H1 (cell line): ENCODE measurements around the gene DESI1. TPM values are rescaled to one million over a fixed set of nuclear protein-coding genes. Genes with fewer than 3 reads are reported as not detected.

ENCODE experiments used
- CTCF ChIA-PET: fragments of 300-600 bp; sonication (Branson Sonifier 250); formaldehyde crosslinking; loops from one replicate; lab custom pipeline; 2021; ENCODE audit not compliant: partially characterized antibody; lab: Charles Lee
- POLR2A ChIA-PET: fragments of 300-600 bp; sonication (Branson Sonifier 250); formaldehyde crosslinking; loops from one replicate; lab custom pipeline; 2021; ENCODE audit warnings: inconsistent platforms; ENCODE audit not compliant: partially characterized antibody; lab: Charles Lee
- DNase-seq, 2 experiments: peaks; one replicate each; pipeline versions ENCODE4 v3.0.0 to v3.0.0-alpha.2; 2010 to 2022; ENCODE audit warnings: low spot score in 2 of 2, low read depth in 1 of 2, mixed read lengths in 1 of 2
- FAIRE-seq: peaks from 2 replicates; lab custom pipeline; 2011; peaks lifted over from hg19 to GRCh38; lab: Jason Lieb, UNC
- H2AFZ ChIP-seq: 2 replicates; pipeline ENCODE4 v1.8.1; 2012; ENCODE audit warnings: low read length, inconsistent platforms
- H2AK5ac ChIP-seq: 2 replicates; pipeline ENCODE4 v1.6.1; 2013; ENCODE audit warnings: low read depth, low read length
- H2BK120ac ChIP-seq: replicated peaks from 2 replicates; pipeline ENCODE3; 2013; ENCODE audit warnings: low read depth, low read length, inconsistent platforms
- H2BK12ac ChIP-seq: 2 replicates; pipeline ENCODE4 v1.6.1; 2013; ENCODE audit warnings: low read depth, low read length
- H2BK15ac ChIP-seq: 2 replicates; pipeline ENCODE4 v1.6.1; 2013; ENCODE audit warnings: low read length
- H2BK20ac ChIP-seq: 2 replicates; pipeline ENCODE4 v1.6.1; 2013; ENCODE audit warnings: low read length
- H2BK5ac ChIP-seq: 2 replicates; pipeline ENCODE4 v1.6.1; 2013; ENCODE audit warnings: low read depth, low read length
- H3K14ac ChIP-seq: 2 replicates; pipeline ENCODE4 v1.6.1; 2013; ENCODE audit warnings: inconsistent platforms; ENCODE audit not compliant: insufficient read length
- H3K18ac ChIP-seq: 2 replicates; pipeline ENCODE4 v1.6.1; 2013; ENCODE audit warnings: low read length; ENCODE audit errors: extremely low read depth
- H3K23ac ChIP-seq: 2 replicates; pipeline ENCODE4 v1.6.1; 2013; ENCODE audit warnings: inconsistent platforms; ENCODE audit not compliant: insufficient read length
- H3K23me2 ChIP-seq: 2 replicates; pipeline ENCODE4 v1.6.1; 2013; ENCODE audit warnings: low read depth, low read length
- H3K27ac ChIP-seq: 2 replicates; pipeline ENCODE4 v1.6.1; 2011; ENCODE audit warnings: low read depth, low read length, inconsistent platforms
- H3K27me3 ChIP-seq, 4 experiments: replicated peaks in 1 of 4; 1 replicate in 1 of 4; 2 replicates in 3 of 4; pipeline versions ENCODE4 v1.6.1 to v1.8.1; 2011 to 2013; ENCODE audit warnings: low read length in 3 of 4, mild to moderate bottlenecking in 3 of 4, inconsistent platforms in 2 of 4, mixed read lengths in 2 of 4, moderate library complexity in 1 of 4; ENCODE audit not compliant: control insufficient read depth in 3 of 4, insufficient read depth in 3 of 4; ENCODE audit errors: extremely low read depth in 1 of 4
- H3K36me3 ChIP-seq, 4 experiments: 2 replicates each; pipeline versions ENCODE4 v1.6.1 to v1.8.1; 2011 to 2013; ENCODE audit warnings: mild to moderate bottlenecking in 4 of 4, low read length in 3 of 4, moderate library complexity in 2 of 4, control low read depth in 1 of 4, inconsistent platforms in 1 of 4; ENCODE audit not compliant: insufficient read depth in 4 of 4, control insufficient read depth in 2 of 4
- H3K4ac ChIP-seq: replicated peaks from 2 replicates; pipeline ENCODE3; 2013; ENCODE audit warnings: low read length, low read depth, mixed read lengths, inconsistent platforms; ENCODE audit not compliant: insufficient read length
- H3K4me1 ChIP-seq, 4 experiments: replicated peaks in 1 of 4; 1 replicate in 1 of 4; 2 replicates in 3 of 4; pipeline versions ENCODE4 v1.6.1 to v1.8.1; 2011 to 2013; ENCODE audit warnings: low read length in 3 of 4, inconsistent platforms in 2 of 4, mixed read lengths in 1 of 4; ENCODE audit not compliant: insufficient read depth in 4 of 4, control insufficient read depth in 3 of 4
- H3K4me2 ChIP-seq, 2 experiments: 2 replicates each; pipeline versions ENCODE4 v1.6.1 to v1.8.1; 2011 to 2013; ENCODE audit warnings: low read depth in 2 of 2, low read length in 2 of 2, control low read depth in 1 of 2, inconsistent platforms in 1 of 2, mild to moderate bottlenecking in 1 of 2; ENCODE audit not compliant: insufficient read depth in 1 of 2
- H3K4me3 ChIP-seq, 4 experiments: fragments of 200-600, 300-600 bp in 1 of 4; sonication (generic), shearing (Covaris generic), sonication (Bioruptor Twin) in 1 of 4; 2 replicates each; pipeline versions ENCODE4 v1.5.1 to v1.8.1; 2011 to 2016; ENCODE audit warnings: low read length in 4 of 4, low read depth in 3 of 4, control low read depth in 2 of 4, inconsistent platforms in 2 of 4, mild to moderate bottlenecking in 2 of 4, mixed read lengths in 1 of 4, moderate library complexity in 1 of 4; ENCODE audit not compliant: insufficient read depth in 2 of 4; ENCODE audit errors: extremely low read depth in 1 of 4
- H3K56ac ChIP-seq: replicated peaks from 2 replicates; pipeline ENCODE3; 2013; ENCODE audit warnings: low read depth, mild to moderate bottlenecking, mixed read lengths, low read length, inconsistent platforms; ENCODE audit not compliant: insufficient read length
- H3K79me1 ChIP-seq: 2 replicates; pipeline ENCODE4 v1.6.1; 2013; ENCODE audit warnings: low read depth, low read length, control low read depth
- H3K79me2 ChIP-seq, 2 experiments: 2 replicates each; pipeline versions ENCODE4 v1.6.1 to v1.8.1; 2012 to 2013; ENCODE audit warnings: low read length in 2 of 2, mild to moderate bottlenecking in 2 of 2, inconsistent platforms in 1 of 2; ENCODE audit not compliant: insufficient read depth in 2 of 2, control insufficient read depth in 1 of 2
- H3K9ac ChIP-seq, 4 experiments: replicated peaks in 1 of 4; 1 replicate in 1 of 4; 2 replicates in 3 of 4; pipeline versions ENCODE4 v1.6.1 to v1.8.1; 2011 to 2013; ENCODE audit warnings: low read depth in 3 of 4, low read length in 3 of 4, control low read depth in 2 of 4, mild to moderate bottlenecking in 2 of 4, moderate library complexity in 2 of 4, inconsistent platforms in 1 of 4; ENCODE audit errors: extremely low read depth in 1 of 4
- H3K9me3 ChIP-seq, 2 experiments: 2 replicates each; pipeline versions ENCODE4 v1.6.1 to v1.8.1; 2012 to 2013; ENCODE audit warnings: mild to moderate bottlenecking in 2 of 2, moderate library complexity in 2 of 2, control low read depth in 1 of 2, inconsistent platforms in 1 of 2, low read depth in 1 of 2, low read length in 1 of 2, mixed read lengths in 1 of 2; ENCODE audit not compliant: insufficient read depth in 2 of 2
- H4K20me1 ChIP-seq, 2 experiments: replicated peaks in 1 of 2; 2 replicates each; pipeline versions ENCODE3 to v1.8.1; 2011 to 2013; ENCODE audit warnings: inconsistent platforms in 2 of 2, low read length in 2 of 2, mild to moderate bottlenecking in 1 of 2; ENCODE audit not compliant: insufficient read depth in 2 of 2, control insufficient read depth in 1 of 2
- H4K5ac ChIP-seq: 2 replicates; pipeline ENCODE4 v1.6.1; 2013; ENCODE audit warnings: low read length, low read depth, mixed read lengths, inconsistent platforms; ENCODE audit not compliant: insufficient read length
- H4K8ac ChIP-seq: 2 replicates; pipeline ENCODE4 v1.8.0; 2013; ENCODE audit warnings: mild to moderate bottlenecking, moderate library complexity, low read length, inconsistent platforms; ENCODE audit not compliant: insufficient read depth; ENCODE audit errors: extremely low read depth
- H4K91ac ChIP-seq: replicated peaks from 2 replicates; pipeline ENCODE3; 2013; ENCODE audit warnings: low read length, mixed read lengths, inconsistent platforms; ENCODE audit not compliant: insufficient read length
- CHD2 ChIP-seq: IDR thresholded peaks from 2 replicates; pipeline ENCODE4 v1.6.1; 2012; ENCODE audit warnings: low read length, improper control_type of control experiment
- CREB1 ChIP-seq: IDR thresholded peaks from 2 replicates; pipeline ENCODE4 v1.6.1; 2012; ENCODE audit warnings: inconsistent platforms
- EGR1 ChIP-seq: IDR thresholded peaks from 2 replicates; pipeline ENCODE4 v1.6.1; 2011; ENCODE audit warnings: low read depth, low read length, borderline replicate concordance
- GTF2F1 ChIP-seq: IDR thresholded peaks from 2 replicates; pipeline ENCODE4 v1.6.1; 2012; ENCODE audit warnings: low read depth, low read length, improper control_type of control experiment, borderline replicate concordance
- HDAC2 ChIP-seq, 2 experiments: fragments of 300-600 bp in 1 of 2; sonication (generic) in 1 of 2; IDR thresholded peaks; 2 replicates each; pipeline ENCODE4 v1.6.1; 2011 to 2012; ENCODE audit warnings: low read depth in 2 of 2, low read length in 2 of 2, mild to moderate bottlenecking in 2 of 2, moderate library complexity in 2 of 2, borderline replicate concordance in 1 of 2, inconsistent platforms in 1 of 2
- PHF8 ChIP-seq: fragments of 200-600 bp; sonication (generic); conservative IDR thresholded peaks from 2 replicates; pipeline ENCODE4 v1.7.1; 2012; ENCODE audit warnings: low read depth, mild to moderate bottlenecking, inconsistent platforms, low read length, moderate library complexity
- POLR2A ChIP-seq, 2 experiments: IDR thresholded peaks; 1 replicate in 1 of 2; 2 replicates in 1 of 2; pipeline ENCODE4 v1.6.1; 2011; ENCODE audit warnings: low read depth in 2 of 2, low read length in 2 of 2, mild to moderate bottlenecking in 2 of 2; ENCODE audit errors: control extremely low read depth in 1 of 2
- SP1 ChIP-seq: IDR thresholded peaks from 2 replicates; pipeline ENCODE4 v1.6.1; 2011; ENCODE audit warnings: low read depth, low read length
- SP4 ChIP-seq: IDR thresholded peaks from 2 replicates; pipeline ENCODE4 v1.6.1; 2012; ENCODE audit warnings: low read length, inconsistent platforms
- whole genome bisulfite sequencing, 2 experiments: shearing (Covaris generic) in 1 of 2; methylation state at CpG; one replicate each; pipeline versions ENCODE4 v1.1.6 to v1.1.7; 2013 to 2015; ENCODE audit warnings: low lambda C conversion rate in 2 of 2, mixed read lengths in 2 of 2, inconsistent platforms in 1 of 2, low coverage in 1 of 2, missing lambda C conversion rate in 1 of 2; ENCODE audit not compliant: insufficient replicate concordance in 2 of 2, insufficient coverage in 1 of 2, insufficient read length in 1 of 2; ENCODE audit errors: extremely low coverage in 1 of 2, missing lambda C conversion rate in 1 of 2; 5-methylcytosine and 5-hydroxymethylcytosine counted together
- polyA plus RNA-seq, 7 experiments: library from polyadenylated mRNA; depleted of rRNA in 3 of 7; stranded (reverse) in 5 of 7; unstranded in 2 of 7; fragments of >200 nt in 5 of 7; fragments of 200-250 nt in 2 of 7; gene quantifications; 1 replicate in 5 of 7; 2 replicates in 1 of 7; 4 replicates in 1 of 7; pipeline versions ENCODE4 v1.2.1 to v1.2.3, GENCODE V29; 2011 to 2013; ENCODE audit warnings: missing spikeins in 2 of 7, mixed read lengths in 2 of 7
- total RNA-seq: library from RNA; stranded (reverse); fragmentation: NEBNext Ultra II Directional; extraction: Animal tissue kit (Norgen Biotek cat#: 25700); gene quantifications from 2 replicates; pipeline ENCODE4 v1.2.1, GENCODE V29; 2021
- TF ChIP-seq, protein P1 (sequence below): IDR thresholded peaks from 2 replicates; pipeline ENCODE4 v1.6.1; 2012; ENCODE audit warnings: inconsistent platforms

The DESI1 gene
- total and polyA plus RNA-seq, 2 of the 8 experiments (the other 6 are each of a cell fraction or from before 2014, with no cell fraction given), result 27.6 to 34.3 TPM

GRCh38 chr22:41589391-41590241 is 31.2 kb downstream of the DESI1 start, which contains the start of gene PMM1:
TSS of gene PMM1 (minus strand) at chr22:41589840. CDS start at chr22:41589805, 35 bp downstream.
- peak; percentile 100 for DNase-seq
- peak within 1 kb of the TSS; percentile 72; the same call in 1 of the 2 replicates for H2BK15ac ChIP-seq
- H3K4me2 ChIP-seq, result peak within 1 kb of the TSS; percentile 85 to 91
- no peak within 1 kb of the TSS for H2BK20ac ChIP-seq
- no peaks in the 10 kb centered on the region for H4K20me1 ChIP-seq
- peak within 1 kb of the TSS; percentile 39; the same call in 1 of the 2 replicates for H2BK12ac ChIP-seq
- peak within 1 kb of the TSS; percentile 60; the same call in 1 of the 2 replicates for H2AFZ ChIP-seq
- H3K56ac ChIP-seq, result no peak within 1 kb of the TSS
- no peaks in the 10 kb centered on the region for H3K36me3 ChIP-seq
- no peak within 1 kb of the TSS for H3K14ac ChIP-seq
- H2BK120ac ChIP-seq, result no peak within 1 kb of the TSS
- no peak for FAIRE-seq
- H3K4ac ChIP-seq, result peak within 1 kb of the TSS; percentile 47
- peak within 1 kb of the TSS; percentile 56 to 78 (median 60); a peak in 6 of 7 replicates for H3K9ac ChIP-seq
- H3K27ac ChIP-seq, result no peak within 1 kb of the TSS; the same call in 1 of the 2 replicates
- H3K23ac ChIP-seq, result no peak within 1 kb of the TSS
- peaks cover 0 to 3% of the 10 kb centered on the region in 2 experiments; a peak in 1 of 4 replicates for H3K9me3 ChIP-seq
- H2BK5ac ChIP-seq, result peak within 1 kb of the TSS; percentile 77; the same call in 1 of the 2 replicates
- peaks cover 6% of the 10 kb centered on the region; the same call in 1 of the 2 replicates for H3K23me2 ChIP-seq
- no peaks in the 10 kb centered on the region for H3K79me2 ChIP-seq
- no peaks in the 10 kb centered on the region for H3K79me1 ChIP-seq
- no peaks in the 10 kb centered on the region for H3K27me3 ChIP-seq
- 3% methylated on average over 50 of the region's 61 CpGs; no CpG with 5 or more reads in 1 of the 2 experiments for WGBS, 2 experiments
- H2AK5ac ChIP-seq, result 0 out of 2 replicates have a peak within 1 kb of the TSS, but pooled peaks have one; percentile 39
- H3K4me3 ChIP-seq, result peak within 1 kb of the TSS; percentile 74 to 87 (median 82)
- H4K8ac ChIP-seq, result peak within 1 kb of the TSS; percentile 96; the same call in 1 of the 2 replicates
- H3K18ac ChIP-seq, result peak within 1 kb of the TSS; percentile 48
- CTCF ChIA-PET, result interaction anchor here (0.5 to 8.0 kb wide), 9 partner anchors 8 to 186 kb away, joined by 3 to 63 read pairs (median 4); no protein-coding TSS in a partner anchor
- peak within 1 kb of the TSS; percentile 42 for H4K91ac ChIP-seq
- H4K5ac ChIP-seq, result no peak within 1 kb of the TSS
- peaks cover 0 to 8% (median 4%) of the 10 kb centered on the region in 4 experiments; a peak in 4 of 7 replicates for H3K4me1 ChIP-seq
- POLR2A ChIA-PET, result interaction anchor here (0.8 to 4.2 kb wide), 31 partner anchors 8 to 304 kb away, joined by 3 to 42 read pairs (median 4); partner anchors contain the start of genes CSDC2, RANGAP1, TEF and TOB2
- TF ChIP-seq GTF2F1 (no peak; the same call in 1 of the 2 replicates), EGR1 (peak; percentile 27; the same call in 1 of the 2 replicates), CHD2 (no peak), HDAC2 (IDR thresholded peaks at IDR 0.05; ENCODE audit: borderline replicate concordance in 1 of 2, low read depth in 2 of 2, low read length in 2 of 2) (peak in 1 of 2 experiments; percentile 46; a peak in 1 of 4 replicates), POLR2A (IDR thresholded peaks at IDR 0.05; ENCODE audit: control extremely low read depth in 1 of 2, low read depth in 2 of 2, low read length in 2 of 2) (peak in 1 of 2 experiments; percentile 55; a peak in 2 of 3 replicates), SP1 (peak; percentile 67; the same call in 1 of the 2 replicates), SP4 (peak; percentile 75; the same call in 1 of the 2 replicates), CREB1 (0 out of 2 replicates have a peak, but pooled peaks have one; percentile 20), PHF8 (peak; percentile 58)
- TF ChIP-seq, protein P1, sequence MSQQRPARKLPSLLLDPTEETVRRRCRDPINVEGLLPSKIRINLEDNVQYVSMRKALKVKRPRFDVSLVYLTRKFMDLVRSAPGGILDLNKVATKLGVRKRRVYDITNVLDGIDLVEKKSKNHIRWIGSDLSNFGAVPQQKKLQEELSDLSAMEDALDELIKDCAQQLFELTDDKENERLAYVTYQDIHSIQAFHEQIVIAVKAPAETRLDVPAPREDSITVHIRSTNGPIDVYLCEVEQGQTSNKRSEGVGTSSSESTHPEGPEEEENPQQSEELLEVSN, result peak; percentile 23; the same call in 1 of the 2 replicates
